ENCODE results near the gene SMIM13. TPM values are rescaled to one million over a fixed set of nuclear protein-coding genes. Genes with fewer than 3 reads are reported as not detected.

SMIM13 gene
- total RNA-seq, 2 experiments from 2014 or later = 7.5 to 7.7 TPM

GRCh38 chr6:11171952-11172351 is 78.3 kb downstream of the SMIM13 start:
- no peaks in the 10 kb centered on the region for H3K27me3 Mint-ChIP-seq
- peaks cover 17% of the 10 kb centered on the region for H3K4me1 Mint-ChIP-seq (ENCODE audit: low read depth)
- ATAC-seq (no peak), DNase-seq (no peak)
- no peak overlapping the region for H3K4me3 Mint-ChIP-seq
- H3K27ac Mint-ChIP-seq = no peak overlapping the region
- no peak for TF ChIP-seq CTCF (IDR thresholded peaks at IDR 0.05)
- CTCF ChIA-PET = interaction anchor here (0.7 to 8.8 kb wide), 41 partner anchors 8 to 370 kb away, joined by 3 to 98 read pairs (median 4); partner anchors contain the start of gene NEDD9
- H3K9me3 Mint-ChIP-seq = no peaks in the 10 kb centered on the region
- POLR2A ChIA-PET = interaction anchor here (1.3 kb wide), 1 partner anchor 324 kb away, joined by 3 read pairs; no protein-coding TSS in a partner anchor
- intact Hi-C loops (cut with micrococcal nuclease) = loop anchor here (2.0 to 10.0 kb wide), 2 partner anchors 243 to 325 kb away; no protein-coding TSS in a partner anchor
- H3K36me3 Mint-ChIP-seq (ENCODE audit: low read depth) = no peaks in the 10 kb centered on the region

- DNase-seq (peak; percentile 88), ATAC-seq (peak; percentile 76)
- Mint-ChIP-seq H3K36me3 (ENCODE audit: low read depth) (no peaks in the 10 kb centered on the region), H3K9me3 (no peaks in the 10 kb centered on the region), H3K4me1 (ENCODE audit: low read depth) (peaks cover 17% of the 10 kb centered on the region), H3K27me3 (no peaks in the 10 kb centered on the region), H3K4me3 (no peak overlapping the region), H3K27ac (no peak overlapping the region)
- intact Hi-C loops (cut with micrococcal nuclease) = loop anchor here (2.0 to 10.0 kb wide), 2 partner anchors 242 to 324 kb away; no protein-coding TSS in a partner anchor
- POLR2A ChIA-PET = no interaction called here
- peak; percentile 94 for TF ChIP-seq CTCF (IDR thresholded peaks at IDR 0.05)
- CTCF ChIA-PET = interaction anchor here (0.6 to 8.8 kb wide), 39 partner anchors 11 to 369 kb away, joined by 3 to 98 read pairs (median 4); partner anchors contain the start of gene NEDD9
These were observed 79.1 kb downstream of the SMIM13 start for GRCh38 chr6:11172501-11173327.

- intact Hi-C loops (cut with micrococcal nuclease) = loop anchor here (10.0 kb wide), 1 partner anchor 241 kb away; no protein-coding TSS in a partner anchor
- ChIA-PET CTCF (interaction anchor here (0.7 to 8.8 kb wide), 4 partner anchors 13 to 321 kb away, joined by 3 to 98 read pairs (median 5); no protein-coding TSS in a partner anchor), POLR2A (no interaction called here)
- DNase-seq (no peak), ATAC-seq (no peak)
- Mint-ChIP-seq H3K4me1 (ENCODE audit: low read depth) (peaks cover 14% of the 10 kb centered on the region), H3K27ac (no peak overlapping the region), H3K27me3 (no peaks in the 10 kb centered on the region), H3K9me3 (no peaks in the 10 kb centered on the region), H3K36me3 (ENCODE audit: low read depth) (no peaks in the 10 kb centered on the region), H3K4me3 (no peak overlapping the region)
- no peak for TF ChIP-seq CTCF (IDR thresholded peaks at IDR 0.05)
These were observed 80.6 kb downstream of the SMIM13 start for GRCh38 chr6:11174242-11174611.

- peaks cover 3% of the 10 kb centered on the region for H3K36me3 Mint-ChIP-seq (ENCODE audit: low read depth)
- no peak overlapping the region for H3K27ac Mint-ChIP-seq
- ATAC-seq (no peak), DNase-seq (no peak)
- peaks cover 9% of the 10 kb centered on the region for H3K4me1 Mint-ChIP-seq (ENCODE audit: low read depth)
- no peak for TF ChIP-seq CTCF (IDR thresholded peaks at IDR 0.05)
- H3K9me3 Mint-ChIP-seq = no peaks in the 10 kb centered on the region
- POLR2A ChIA-PET = interaction anchor here (1.2 kb wide), 1 partner anchor 319 kb away, joined by 4 read pairs; no protein-coding TSS in a partner anchor
- no peak overlapping the region for H3K4me3 Mint-ChIP-seq
- H3K27me3 Mint-ChIP-seq = no peaks in the 10 kb centered on the region
- intact Hi-C loops (cut with micrococcal nuclease) = loop anchor here (10.0 kb wide), 1 partner anchor 238 kb away; no protein-coding TSS in a partner anchor
- CTCF ChIA-PET = interaction anchor here (0.7 to 8.8 kb wide), 3 partner anchors 17 to 318 kb away, joined by 3 to 98 read pairs (median 3); no protein-coding TSS in a partner anchor
These were observed 83.6 kb downstream of the SMIM13 start for GRCh38 chr6:11177271-11177670.

- H3K36me3 Mint-ChIP-seq (ENCODE audit: low read depth) = peaks cover 17% of the 10 kb centered on the region
- ChIA-PET CTCF (interaction anchor here (1.7 kb wide), 1 partner anchor 317 kb away, joined by 13 read pairs; no protein-coding TSS in a partner anchor), POLR2A (no interaction called here)
These were observed 85.4 kb downstream of the SMIM13 start for GRCh38 chr6:11179088-11179418.

More at GRCh38 chr6:11179088-11179418, 85.4 kb downstream of the SMIM13 start:
- TF ChIP-seq CTCF (IDR thresholded peaks at IDR 0.05) = no peak
- Mint-ChIP-seq H3K9me3 (peaks cover 7% of the 10 kb centered on the region), H3K27ac (no peak overlapping the region), H3K4me3 (no peak overlapping the region), H3K27me3 (no peaks in the 10 kb centered on the region), H3K4me1 (ENCODE audit: low read depth) (no peaks in the 10 kb centered on the region)
- intact Hi-C loops (cut with micrococcal nuclease) = loop anchor here (10.0 kb wide), 1 partner anchor 236 kb away; no protein-coding TSS in a partner anchor
- no peak for ATAC-seq
- no peak for DNase-seq

Data from activated CD8-positive, alpha-beta T cell treated with anti-CD3 and anti-CD28 coated beads for 36 hours (primary cell).